Activated naive CD4-positive, alpha-beta T cell treated with Interleukin-2 at 50 U/mL for 16 hours (primary cell): ENCODE results near the gene FOSB.
A peak's percentile ranks its signal among the peaks of the same experiment; 100 is the strongest.

Experiments
- DNase-seq: peaks from one replicate; pipeline ENCODE4 v3.0.0-alpha.2; 2020

FOSB gene

GRCh38 chr19:45469132-45469944 is 1.5 kb downstream of the FOSB start:
- peak; percentile 93 for DNase-seq

- peak; percentile 46 for DNase-seq
Observed at GRCh38 chr19:45469945-45470761, 2.4 kb downstream of the FOSB start.

- DNase-seq: no peak
Observed at GRCh38 chr19:45470762-45471081, 2.9 kb downstream of the FOSB start.

GRCh38 chr19:45471111-45471930 is 3.5 kb downstream of the FOSB start:
- DNase-seq: no peak

GRCh38 chr19:45471931-45472562 is 4.3 kb downstream of the FOSB start:
- DNase-seq: no peak

- peak; percentile 19 for DNase-seq
Observed at GRCh38 chr19:45472563-45473366, 5.0 kb downstream of the FOSB start.

- DNase-seq: no peak
Observed at GRCh38 chr19:45473367-45473681, 5.5 kb downstream of the FOSB start.

GRCh38 chr19:45473682-45474605 is 6.1 kb downstream of the FOSB start:
- DNase-seq: no peak

GRCh38 chr19:45474606-45475521 is 7.1 kb downstream of the FOSB start:
- peak; percentile 33 for DNase-seq

- DNase-seq: no peak
Observed at GRCh38 chr19:45475537-45476291, 7.9 kb downstream of the FOSB start.

GRCh38 chr19:45476304-45476703 is 8.5 kb downstream of the FOSB start:
- DNase-seq: no peak

GRCh38 chr19:45477186-45477585 is 9.4 kb downstream of the FOSB start:
- DNase-seq: no peak

GRCh38 chr19:45477713-45478453 is 10.1 kb downstream of the FOSB start:
- peak; percentile 46 for DNase-seq

GRCh38 chr19:45478454-45479238 is 10.8 kb downstream of the FOSB start:
- DNase-seq: peak; percentile 93

- DNase-seq: no peak
Observed at GRCh38 chr19:45483033-45483432, 15.2 kb downstream of the FOSB start.

- no peak for DNase-seq
Observed at GRCh38 chr19:45484273-45484945, 16.6 kb downstream of the FOSB start.
